ENCODE data around the gene TMEM51. TPM values are rescaled to one million over a fixed set of nuclear protein-coding genes. Genes with fewer than 3 reads are reported as not detected.
A peak's percentile ranks its signal among the peaks of the same experiment; 100 is the strongest.

TMEM51 gene
- total RNA-seq, 1 donor from 2014 or later = 6.9 TPM

- Mint-ChIP-seq H3K27me3 (ENCODE audit: low read depth, unreplicated experiment) (no peaks in the 10 kb centered on the region), H3K4me3 (ENCODE audit: unreplicated experiment) (no peak overlapping the region), H3K9me3 (ENCODE audit: unreplicated experiment) (no peaks in the 10 kb centered on the region), H3K4me1 (ENCODE audit: low read depth, unreplicated experiment) (peaks cover 30% of the 10 kb centered on the region), H3K36me3 (ENCODE audit: low read depth, unreplicated experiment) (peaks cover 2% of the 10 kb centered on the region), H3K27ac (ENCODE audit: unreplicated experiment) (no peak overlapping the region)
- Histone ChIP-seq H3K4me3 (ENCODE audit: insufficient read depth, low read depth, low read length) (no peak overlapping the region), H3K4me2 (ENCODE audit: low read length) (no peak overlapping the region), H4K20me1 (ENCODE audit: insufficient read depth, low read length) (peaks cover 8% of the 10 kb centered on the region), H3K27ac (ENCODE audit: low read depth, low read length) (no peak overlapping the region), H3K36me3 (ENCODE audit: insufficient read depth, low read length) (no peaks in the 10 kb centered on the region), H3K27me3 (ENCODE audit: insufficient read depth, low read length) (peaks cover 2% of the 10 kb centered on the region), H3K9me3 (ENCODE audit: insufficient read depth, low read depth, low read length) (no peaks in the 10 kb centered on the region), H3K4me1 (ENCODE audit: insufficient read depth, low read length) (peaks cover 4% of the 10 kb centered on the region), H3K79me2 (ENCODE audit: insufficient read depth, low read length) (no peaks in the 10 kb centered on the region), H2AFZ (ENCODE audit: low read depth, low read length) (no peak overlapping the region), H3K9ac (ENCODE audit: low read length) (no peak overlapping the region)
- TF ChIP-seq EZH2 (IDR thresholded peaks at IDR 0.05; ENCODE audit: insufficient read depth, low read length) = no peak
- TF ChIP-seq CTCF (IDR thresholded peaks at IDR 0.05; ENCODE audit: insufficient read depth, low read depth, low read length) = no peak
- no peak for DNase-seq (ENCODE audit: low read depth)
- FAIRE-seq = no peak
Measured at GRCh38 chr1:15212216-15212953, 58.8 kb downstream of the TMEM51 start.

DNA sequence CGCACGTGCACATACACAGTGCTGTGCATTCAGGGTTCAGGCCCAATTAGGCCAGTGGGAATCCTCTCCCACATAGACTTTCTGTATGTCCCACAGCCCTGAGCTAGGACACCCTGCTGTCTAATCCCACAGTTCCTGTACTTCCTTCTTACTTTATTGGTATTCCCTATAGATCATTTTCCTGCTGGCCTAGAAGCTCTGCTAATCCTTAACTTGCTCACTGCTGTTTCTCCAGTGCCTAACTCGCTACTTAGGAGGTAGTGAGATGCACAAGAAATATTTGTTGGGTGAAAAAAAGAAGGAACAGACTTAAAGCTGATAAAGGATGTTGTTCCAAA is 59.4 kb downstream of the TMEM51 start:
- FAIRE-seq (no peak), DNase-seq (ENCODE audit: low read depth) (no peak)
- no peak overlapping the region for H3K4me2 ChIP-seq (ENCODE audit: low read length)
- no peaks in the 10 kb centered on the region for H3K9me3 ChIP-seq (ENCODE audit: insufficient read depth, low read depth, low read length)
- H3K27ac ChIP-seq (ENCODE audit: low read depth, low read length) = no peak overlapping the region
- H3K36me3 ChIP-seq (ENCODE audit: insufficient read depth, low read length) = no peaks in the 10 kb centered on the region
- H3K9ac ChIP-seq (ENCODE audit: low read length) = no peak overlapping the region
- peaks cover 4% of the 10 kb centered on the region for H3K4me1 ChIP-seq (ENCODE audit: insufficient read depth, low read length)
- Mint-ChIP-seq H3K9me3 (ENCODE audit: unreplicated experiment) (no peaks in the 10 kb centered on the region), H3K4me1 (ENCODE audit: low read depth, unreplicated experiment) (peaks cover 24% of the 10 kb centered on the region), H3K36me3 (ENCODE audit: low read depth, unreplicated experiment) (peaks cover 2% of the 10 kb centered on the region), H3K27ac (ENCODE audit: unreplicated experiment) (no peak overlapping the region), H3K4me3 (ENCODE audit: unreplicated experiment) (no peak overlapping the region), H3K27me3 (ENCODE audit: low read depth, unreplicated experiment) (no peaks in the 10 kb centered on the region)
- no peak overlapping the region for H2AFZ ChIP-seq (ENCODE audit: low read depth, low read length)
- TF ChIP-seq CTCF (IDR thresholded peaks at IDR 0.05; ENCODE audit: insufficient read depth, low read depth, low read length) = no peak
- H4K20me1 ChIP-seq (ENCODE audit: insufficient read depth, low read length) = peaks cover 2% of the 10 kb centered on the region
- no peaks in the 10 kb centered on the region for H3K27me3 ChIP-seq (ENCODE audit: insufficient read depth, low read length)
- no peaks in the 10 kb centered on the region for H3K79me2 ChIP-seq (ENCODE audit: insufficient read depth, low read length)
- H3K4me3 ChIP-seq (ENCODE audit: insufficient read depth, low read depth, low read length) = no peak overlapping the region

DNA sequence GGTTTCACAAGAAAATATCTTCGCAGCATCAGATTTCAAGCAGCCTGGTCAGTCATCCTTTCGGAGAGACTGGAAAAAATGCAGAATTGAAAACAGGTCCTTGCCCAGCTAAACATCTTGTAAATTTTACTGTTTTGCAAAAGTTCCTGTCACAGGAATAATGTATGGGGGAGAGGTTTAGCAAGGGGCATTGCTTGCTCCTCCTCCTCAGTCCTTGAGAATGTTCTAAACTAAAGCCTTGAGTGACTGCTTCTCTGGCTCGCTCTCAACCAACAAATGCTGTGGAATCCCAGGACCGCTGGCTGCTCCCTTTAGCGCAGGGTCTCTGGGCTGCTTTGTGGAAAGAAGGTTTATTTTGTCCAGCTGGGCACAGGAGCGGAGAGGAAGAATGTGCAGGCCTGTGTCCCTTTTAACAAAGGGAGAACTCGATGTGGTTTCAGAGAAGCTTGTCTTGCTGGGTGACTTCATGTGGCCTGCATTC is 59.8 kb downstream of the TMEM51 start:
- no peaks in the 10 kb centered on the region for H3K27me3 Mint-ChIP-seq (ENCODE audit: low read depth, unreplicated experiment)
- FAIRE-seq = no peak
- DNase-seq (ENCODE audit: low read depth) = peak; percentile 19
- Histone ChIP-seq H3K4me2 (ENCODE audit: low read length) (no peak overlapping the region), H2AFZ (ENCODE audit: low read depth, low read length) (no peak overlapping the region), H3K36me3 (ENCODE audit: insufficient read depth, low read length) (no peaks in the 10 kb centered on the region), H4K20me1 (ENCODE audit: insufficient read depth, low read length) (no peaks in the 10 kb centered on the region), H3K4me1 (ENCODE audit: insufficient read depth, low read length) (peaks cover 4% of the 10 kb centered on the region), H3K9me3 (ENCODE audit: insufficient read depth, low read depth, low read length) (no peaks in the 10 kb centered on the region), H3K27me3 (ENCODE audit: insufficient read depth, low read length) (no peaks in the 10 kb centered on the region), H3K27ac (ENCODE audit: low read depth, low read length) (no peak overlapping the region), H3K79me2 (ENCODE audit: insufficient read depth, low read length) (no peaks in the 10 kb centered on the region), H3K4me3 (ENCODE audit: insufficient read depth, low read depth, low read length) (no peak overlapping the region), H3K9ac (ENCODE audit: low read length) (no peak overlapping the region)
- peaks cover 23% of the 10 kb centered on the region for H3K4me1 Mint-ChIP-seq (ENCODE audit: low read depth, unreplicated experiment)
- peaks cover 7% of the 10 kb centered on the region for H3K36me3 Mint-ChIP-seq (ENCODE audit: low read depth, unreplicated experiment)
- H3K27ac Mint-ChIP-seq (ENCODE audit: unreplicated experiment) = no peak overlapping the region
- no peaks in the 10 kb centered on the region for H3K9me3 Mint-ChIP-seq (ENCODE audit: unreplicated experiment)
- no peak overlapping the region for H3K4me3 Mint-ChIP-seq (ENCODE audit: unreplicated experiment)
- TF ChIP-seq CTCF (IDR thresholded peaks at IDR 0.05; ENCODE audit: insufficient read depth, low read depth, low read length) (no peak), EZH2 (IDR thresholded peaks at IDR 0.05; ENCODE audit: insufficient read depth, low read length) (no peak)

Data from astrocyte (in vitro differentiated cells and primary cell).